ENCODE measurements around the gene RAB7B.

Gene RAB7B

DNA sequence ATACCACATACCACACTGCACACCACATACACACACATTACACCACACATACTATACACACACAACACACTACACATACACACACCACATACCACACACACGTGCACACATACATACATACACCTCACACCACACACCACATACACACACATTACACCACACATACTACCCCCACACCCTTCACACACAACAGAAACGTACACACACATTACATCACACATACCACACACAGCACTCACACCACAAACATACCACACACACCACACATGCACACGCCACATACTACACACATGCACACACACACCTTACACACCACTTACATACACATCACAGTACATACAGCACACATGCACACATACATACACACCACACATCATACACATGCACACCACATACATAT is 28.5 kb downstream of the RAB7B start:
- Histone ChIP-seq H2BK120ac (ENCODE audit: low read depth, low read length) (no peak overlapping the region), H3K56ac (ENCODE audit: low read length) (no peak overlapping the region), H4K8ac (ENCODE audit: low read depth, low read length) (no peak overlapping the region), H2AK5ac (ENCODE audit: low read length) (no peak overlapping the region), H3K4me3 (ENCODE audit: low read length) (no peak overlapping the region), H3K79me2 (ENCODE audit: control insufficient read depth, insufficient read depth, low read length) (no peaks in the 10 kb centered on the region), H3K9ac (ENCODE audit: low read length) (no peak overlapping the region), H3K79me1 (ENCODE audit: low read length) (no peaks in the 10 kb centered on the region), H3K18ac (ENCODE audit: low read length) (no peak overlapping the region), H3K4ac (ENCODE audit: low read depth, low read length) (no peak overlapping the region), H3K23ac (ENCODE audit: low read length) (no peak overlapping the region), H3K27ac (ENCODE audit: low read depth, low read length) (no peak overlapping the region), H4K5ac (ENCODE audit: low read length) (no peak overlapping the region), H3K36me3 (ENCODE audit: control insufficient read depth, insufficient read depth, low read length) (no peaks in the 10 kb centered on the region), H2BK5ac (ENCODE audit: low read length) (no peak overlapping the region), H2BK15ac (replicated peaks; ENCODE audit: low read depth) (no peak overlapping the region), H3K4me1 (ENCODE audit: control insufficient read depth, low read depth, low read length) (no peaks in the 10 kb centered on the region), H3K27me3 (ENCODE audit: insufficient read depth, low read length, poor library complexity) (no peaks in the 10 kb centered on the region), H3K4me2 (ENCODE audit: low read length) (no peak overlapping the region)
- WGBS (ENCODE audit: extremely low coverage, insufficient coverage, low lambda C conversion rate): 100% methylated on average over 2 of the region's 3 CpGs
- no peak for DNase-seq

- no peak overlapping the region for H3K4me3 ChIP-seq (ENCODE audit: low read length)
- H3K79me1 ChIP-seq (ENCODE audit: low read length): no peaks in the 10 kb centered on the region
- no peak overlapping the region for H4K5ac ChIP-seq (ENCODE audit: low read length)
- no peak overlapping the region for H3K4ac ChIP-seq (ENCODE audit: low read depth, low read length)
- no peaks in the 10 kb centered on the region for H3K36me3 ChIP-seq (ENCODE audit: control insufficient read depth, insufficient read depth, low read length)
- H3K27ac ChIP-seq (ENCODE audit: low read depth, low read length): no peak overlapping the region
- no peak overlapping the region for H3K18ac ChIP-seq (ENCODE audit: low read length)
- H2BK120ac ChIP-seq (ENCODE audit: low read depth, low read length): no peak overlapping the region
- no peak overlapping the region for H3K23ac ChIP-seq (ENCODE audit: low read length)
- H3K79me2 ChIP-seq (ENCODE audit: control insufficient read depth, insufficient read depth, low read length): no peaks in the 10 kb centered on the region
- no peak for DNase-seq
- H2AK5ac ChIP-seq (ENCODE audit: low read length): no peak overlapping the region
- H3K56ac ChIP-seq (ENCODE audit: low read length): no peak overlapping the region
- no peak overlapping the region for H2BK15ac ChIP-seq (replicated peaks; ENCODE audit: low read depth)
- no peak overlapping the region for H4K8ac ChIP-seq (ENCODE audit: low read depth, low read length)
- H3K9ac ChIP-seq (ENCODE audit: low read length): no peak overlapping the region
- no peak overlapping the region for H2BK5ac ChIP-seq (ENCODE audit: low read length)
- H3K4me2 ChIP-seq (ENCODE audit: low read length): no peak overlapping the region
- no peaks in the 10 kb centered on the region for H3K27me3 ChIP-seq (ENCODE audit: insufficient read depth, low read length, poor library complexity)
- H3K4me1 ChIP-seq (ENCODE audit: control insufficient read depth, low read depth, low read length): no peaks in the 10 kb centered on the region
- 100% methylated on average over 8 of the region's 8 CpGs for WGBS (ENCODE audit: extremely low coverage, insufficient coverage, low lambda C conversion rate)
Measured at GRCh38 chr1:205973377-205974232, 29.6 kb downstream of the RAB7B start.

DNA sequence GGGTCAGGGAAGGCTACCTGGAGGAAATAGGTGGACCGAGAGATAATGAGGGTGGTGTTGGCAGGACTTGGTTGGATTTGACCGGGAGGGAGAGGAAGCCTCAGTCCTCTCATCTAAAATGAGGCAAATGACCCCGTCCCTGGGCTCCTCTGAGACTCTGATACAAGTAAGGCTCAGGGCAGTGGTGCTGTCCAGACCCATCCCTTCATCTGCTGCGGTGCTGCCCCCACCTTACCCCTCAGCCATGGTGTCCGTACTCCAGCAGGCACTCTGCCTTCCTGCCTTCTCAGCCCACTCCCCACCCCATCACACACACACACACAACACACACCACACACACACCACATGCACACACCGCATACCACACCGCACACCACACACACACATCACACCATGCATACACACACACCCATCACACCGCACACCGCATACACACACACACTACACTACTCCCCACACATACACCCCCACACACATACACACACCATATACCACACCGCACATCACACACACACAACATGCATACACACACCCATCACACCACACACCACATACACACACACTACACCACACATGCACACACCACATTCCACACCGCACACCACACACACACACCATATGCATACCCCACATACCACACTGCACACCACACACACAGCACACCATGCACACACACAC is 30.6 kb downstream of the RAB7B start:
- Histone ChIP-seq H3K23ac (ENCODE audit: low read length) (no peak overlapping the region), H2BK15ac (replicated peaks; ENCODE audit: low read depth) (no peak overlapping the region), H3K27ac (ENCODE audit: low read depth, low read length) (no peak overlapping the region), H2AK5ac (ENCODE audit: low read length) (no peak overlapping the region), H3K4me1 (ENCODE audit: control insufficient read depth, low read depth, low read length) (no peaks in the 10 kb centered on the region), H4K5ac (ENCODE audit: low read length) (no peak overlapping the region), H2BK120ac (ENCODE audit: low read depth, low read length) (no peak overlapping the region), H3K79me1 (ENCODE audit: low read length) (no peaks in the 10 kb centered on the region), H4K8ac (ENCODE audit: low read depth, low read length) (no peak overlapping the region), H2BK5ac (ENCODE audit: low read length) (no peak overlapping the region), H3K4ac (ENCODE audit: low read depth, low read length) (no peak overlapping the region), H3K4me2 (ENCODE audit: low read length) (no peak overlapping the region), H3K27me3 (ENCODE audit: insufficient read depth, low read length, poor library complexity) (no peaks in the 10 kb centered on the region), H3K18ac (ENCODE audit: low read length) (no peak overlapping the region), H3K79me2 (ENCODE audit: control insufficient read depth, insufficient read depth, low read length) (no peaks in the 10 kb centered on the region), H3K36me3 (ENCODE audit: control insufficient read depth, insufficient read depth, low read length) (no peaks in the 10 kb centered on the region), H3K9ac (ENCODE audit: low read length) (no peak overlapping the region), H3K56ac (ENCODE audit: low read length) (no peak overlapping the region), H3K4me3 (ENCODE audit: low read length) (no peak overlapping the region)
- WGBS (ENCODE audit: extremely low coverage, insufficient coverage, low lambda C conversion rate): 100% methylated on average over 6 of the region's 11 CpGs
- peak; percentile 44 for DNase-seq

DNA sequence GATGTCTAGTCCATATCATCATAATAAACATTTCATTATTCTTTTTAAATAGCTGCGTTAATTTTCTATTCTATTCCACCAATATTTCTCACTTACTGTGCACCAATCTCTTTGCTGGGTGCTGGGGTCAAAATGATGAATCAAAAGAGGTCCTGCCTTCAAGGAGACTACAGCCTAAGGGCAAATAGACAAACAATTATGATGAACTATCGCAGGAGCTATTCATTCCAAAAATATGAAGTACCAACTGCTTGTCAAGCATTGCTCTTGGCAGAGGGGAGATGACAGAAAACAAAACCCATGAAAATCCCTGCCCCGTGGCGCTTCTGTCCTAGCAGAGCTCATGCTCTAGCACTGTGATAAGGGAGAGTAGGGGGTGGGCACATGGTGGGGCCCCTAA is 31.1 kb downstream of the RAB7B start:
- Histone ChIP-seq H3K4ac (ENCODE audit: low read depth, low read length) (no peak overlapping the region), H3K23ac (ENCODE audit: low read length) (no peak overlapping the region), H4K5ac (ENCODE audit: low read length) (no peak overlapping the region), H3K36me3 (ENCODE audit: control insufficient read depth, insufficient read depth, low read length) (no peaks in the 10 kb centered on the region), H2BK5ac (ENCODE audit: low read length) (no peak overlapping the region), H2BK15ac (replicated peaks; ENCODE audit: low read depth) (no peak overlapping the region), H3K27ac (ENCODE audit: low read depth, low read length) (no peak overlapping the region), H2AK5ac (ENCODE audit: low read length) (no peak overlapping the region), H3K79me1 (ENCODE audit: low read length) (no peaks in the 10 kb centered on the region), H3K4me2 (ENCODE audit: low read length) (no peak overlapping the region), H3K4me3 (ENCODE audit: low read length) (no peak overlapping the region), H3K27me3 (ENCODE audit: insufficient read depth, low read length, poor library complexity) (no peaks in the 10 kb centered on the region), H3K79me2 (ENCODE audit: control insufficient read depth, insufficient read depth, low read length) (no peaks in the 10 kb centered on the region), H4K8ac (ENCODE audit: low read depth, low read length) (no peak overlapping the region), H2BK120ac (ENCODE audit: low read depth, low read length) (no peak overlapping the region), H3K18ac (ENCODE audit: low read length) (no peak overlapping the region), H3K4me1 (ENCODE audit: control insufficient read depth, low read depth, low read length) (no peaks in the 10 kb centered on the region), H3K56ac (ENCODE audit: low read length) (no peak overlapping the region), H3K9ac (ENCODE audit: low read length) (no peak overlapping the region)
- no peak for DNase-seq
- 100% methylated on average over 1 of the region's 4 CpGs for WGBS (ENCODE audit: extremely low coverage, insufficient coverage, low lambda C conversion rate)

DNA sequence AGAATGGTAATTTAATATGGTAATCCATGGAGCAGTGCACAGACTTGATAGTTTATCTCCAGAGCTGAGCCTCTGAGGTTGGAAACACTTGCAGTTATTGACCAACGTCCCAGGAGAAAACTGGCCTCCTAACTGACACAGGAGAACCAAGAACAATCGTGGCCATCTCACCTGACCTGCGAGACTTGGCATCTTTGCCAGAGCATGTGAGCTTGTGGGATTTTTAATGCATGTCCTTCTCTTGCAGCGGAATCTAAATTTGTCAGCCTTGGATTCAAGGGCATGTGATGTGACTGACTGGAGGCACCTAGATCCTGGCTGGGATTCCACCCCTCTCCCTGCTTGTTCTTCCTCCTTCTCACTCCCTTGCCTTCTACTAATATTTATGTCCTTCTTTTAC is 32.1 kb downstream of the RAB7B start:
- Histone ChIP-seq H4K5ac (ENCODE audit: low read length) (no peak overlapping the region), H3K27me3 (ENCODE audit: insufficient read depth, low read length, poor library complexity) (no peaks in the 10 kb centered on the region), H3K4me1 (ENCODE audit: control insufficient read depth, low read depth, low read length) (no peaks in the 10 kb centered on the region), H2BK15ac (replicated peaks; ENCODE audit: low read depth) (no peak overlapping the region), H3K56ac (ENCODE audit: low read length) (no peak overlapping the region), H3K23ac (ENCODE audit: low read length) (no peak overlapping the region), H2BK120ac (ENCODE audit: low read depth, low read length) (no peak overlapping the region), H4K8ac (ENCODE audit: low read depth, low read length) (no peak overlapping the region), H3K4me3 (ENCODE audit: low read length) (no peak overlapping the region), H3K4ac (ENCODE audit: low read depth, low read length) (no peak overlapping the region), H3K36me3 (ENCODE audit: control insufficient read depth, insufficient read depth, low read length) (no peaks in the 10 kb centered on the region), H3K9ac (ENCODE audit: low read length) (no peak overlapping the region), H3K18ac (ENCODE audit: low read length) (no peak overlapping the region), H3K79me1 (ENCODE audit: low read length) (no peaks in the 10 kb centered on the region), H3K79me2 (ENCODE audit: control insufficient read depth, insufficient read depth, low read length) (no peaks in the 10 kb centered on the region), H2BK5ac (ENCODE audit: low read length) (no peak overlapping the region), H2AK5ac (ENCODE audit: low read length) (no peak overlapping the region), H3K27ac (ENCODE audit: low read depth, low read length) (no peak overlapping the region), H3K4me2 (ENCODE audit: low read length) (no peak overlapping the region)
- DNase-seq: no peak
- WGBS (ENCODE audit: extremely low coverage, insufficient coverage, low lambda C conversion rate): no CpG with 5 or more reads among the region's 4 CpGs

Measured in mesendoderm (in vitro differentiated cells).